Kidney (tissue), 14 donors: Measurements from ENCODE around the gene PBLD. TPM values are rescaled to one million over a fixed set of nuclear protein-coding genes. Genes with fewer than 3 reads are reported as not detected.

ENCODE experiments used
- DNase-seq, 5 donors: peaks; one replicate each; pipeline ENCODE4 v3.0.0-alpha.2; 2013 to 2020
- FAIRE-seq: peaks from 2 replicates; lab custom pipeline; 2012; peaks lifted over from hg19 to GRCh38; lab: Jason Lieb, UNC
- H3K27ac ChIP-seq, 2 donors: one replicate each; pipeline ENCODE4 v1.7.0; 2013; ENCODE audit warnings: low read depth in 2 of 2, low read length in 2 of 2, inconsistent platforms in 1 of 2
- H3K27me3 ChIP-seq: one replicate; pipeline ENCODE4 v1.7.1; 2013; ENCODE audit warnings: low read length, inconsistent platforms; ENCODE audit not compliant: control insufficient read depth, insufficient read depth
- H3K36me3 ChIP-seq, 3 donors: one replicate each; pipeline versions ENCODE4 v1.7.0 to v1.7.1; 2013; ENCODE audit warnings: low read length in 3 of 3, control low read depth in 1 of 3, inconsistent platforms in 1 of 3; ENCODE audit not compliant: insufficient read depth in 3 of 3, control insufficient read depth in 2 of 3
- H3K4me1 ChIP-seq, 3 donors: one replicate each; pipeline versions ENCODE4 v1.7.0 to v1.7.1; 2013; ENCODE audit warnings: low read length in 3 of 3, inconsistent platforms in 1 of 3, low read depth in 1 of 3; ENCODE audit not compliant: control insufficient read depth in 2 of 3, insufficient read depth in 2 of 3
- H3K4me3 ChIP-seq, 3 donors: one replicate each; pipeline versions ENCODE4 v1.7.0 to v1.8.1; 2013; ENCODE audit warnings: low read length in 3 of 3, control low read depth in 1 of 3, inconsistent platforms in 1 of 3
- H3K9ac ChIP-seq, 3 donors: one replicate each; pipeline versions ENCODE4 v1.7.0 to v1.7.1; 2013; ENCODE audit warnings: low read length in 3 of 3, control low read depth in 1 of 3, inconsistent platforms in 1 of 3
- H3K9me3 ChIP-seq, 3 donors: one replicate each; pipeline versions ENCODE4 v1.7.0 to v1.7.1; 2013; ENCODE audit warnings: low read length in 3 of 3, control low read depth in 1 of 3, inconsistent platforms in 1 of 3; ENCODE audit not compliant: control insufficient read depth in 2 of 3, insufficient read depth in 1 of 3
- CTCF ChIP-seq: IDR thresholded peaks from 3 replicates; pipeline ENCODE4 v1.5.1; 2012; ENCODE audit warnings: mild to moderate bottlenecking, moderate library complexity, borderline replicate concordance; ENCODE audit not compliant: insufficient read depth; ENCODE audit errors: extremely low read depth
- intact Hi-C: fragments of 100-400 bp; cut with DNase I; formaldehyde crosslinking; loops from one replicate; pipeline ENCODE4 v1.11.1; 2022
- polyA plus RNA-seq: library from polyadenylated mRNA; stranded (reverse); fragments of 350-450 nt; fragmentation: Illumina TruSeq; extraction: RNeasy Lipid Tissue Mini Kit (QIAGEN cat#74804); gene quantifications from one replicate; pipeline ENCODE4 v1.2.3, GENCODE V29; 2014; ENCODE audit warnings: low read depth, low replicate concordance; ENCODE audit not compliant: insufficient read depth
- total RNA-seq: library from RNA; stranded (reverse); fragmentation: NEBNext Ultra II Directional; extraction: Animal tissue kit (Norgen Biotek cat#: 25700); gene quantifications from one replicate; pipeline ENCODE4 v1.2.1, GENCODE V29; 2021
- donor health status: control.
- donor health status: control.
- donor health status: control.
- donor health status: control.
- donor health status: control.
- donor health status: DM: yes; HTN: yes; CAD: no.
- donor health status: Normal renal cell carcinoma (clear cell type).

PBLD gene
- total and polyA plus RNA-seq, 2 donors from 2014 or later = 33.5 to 104 TPM

DNA sequence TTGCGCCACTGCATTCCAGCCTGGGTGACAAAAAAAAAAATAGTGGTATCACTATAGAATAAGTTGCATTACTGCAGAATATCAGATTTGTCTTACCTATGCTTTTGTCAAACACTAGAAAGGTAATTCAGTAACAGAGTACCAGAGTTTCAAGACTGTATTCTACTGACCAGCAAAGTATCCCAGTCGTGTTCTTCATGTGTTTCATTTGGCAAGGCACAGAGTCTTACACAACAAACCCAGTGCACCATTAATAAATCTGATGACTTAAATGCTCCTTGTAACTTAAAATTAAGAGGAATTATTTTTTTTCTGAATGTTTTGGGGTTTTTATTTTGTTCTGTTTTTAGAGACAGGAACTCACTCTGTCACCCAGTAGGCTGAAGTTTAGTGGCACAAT, 34.4 kb upstream of the PBLD start:
- TF ChIP-seq CTCF = no peak
- no peak overlapping the region for H3K27ac ChIP-seq
- no peak overlapping the region for H3K4me3 ChIP-seq
- intact Hi-C loops = no loop called here
- no peaks in the 10 kb centered on the region for H3K27me3 ChIP-seq
- H3K36me3 ChIP-seq = peaks cover 4 to 8% (median 5%) of the 10 kb centered on the region in 3 donors
- H3K4me1 ChIP-seq = no peaks in the 10 kb centered on the region
- H3K9me3 ChIP-seq = peaks cover 0 to 5% (median under 1%) of the 10 kb centered on the region in 3 donors
- no peak for FAIRE-seq
- no peak for DNase-seq
- no peak overlapping the region for H3K9ac ChIP-seq

DNA sequence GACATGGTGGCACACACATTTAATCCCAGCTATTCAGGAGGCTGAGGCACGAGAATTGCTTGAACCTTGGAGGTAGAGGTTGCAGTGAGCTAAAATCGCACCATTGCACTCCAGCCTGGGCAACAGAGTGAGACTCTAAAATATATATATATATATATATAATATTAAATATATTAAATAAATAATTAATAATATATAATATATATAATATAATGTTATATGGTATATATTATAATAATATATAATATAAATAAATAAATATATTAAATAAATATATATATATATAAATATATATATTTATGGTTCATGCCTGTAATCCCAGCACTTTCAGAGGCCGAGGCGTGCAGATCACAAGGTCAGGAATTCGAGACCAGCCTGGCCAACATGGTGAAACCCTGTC, 33.9 kb upstream of the PBLD start:
- Histone ChIP-seq H3K4me3 (no peak overlapping the region), H3K4me1 (no peaks in the 10 kb centered on the region), H3K36me3 (peaks cover under 1 to 8% (median 4%) of the 10 kb centered on the region in 3 donors), H3K9ac (no peak overlapping the region), H3K27me3 (no peaks in the 10 kb centered on the region), H3K9me3 (peaks cover 0 to 1% (median 0%) of the 10 kb centered on the region in 3 donors), H3K27ac (no peak overlapping the region)
- FAIRE-seq = no peak
- intact Hi-C loops = no loop called here
- TF ChIP-seq CTCF = no peak
- no peak for DNase-seq

GRCh38 chr10:68365611-68366010, 32.9 kb upstream of the PBLD start:
- Histone ChIP-seq H3K27me3 (no peaks in the 10 kb centered on the region), H3K27ac (no peak overlapping the region), H3K9me3 (no peaks in the 10 kb centered on the region), H3K9ac (no peak overlapping the region), H3K4me3 (no peak overlapping the region), H3K4me1 (no peaks in the 10 kb centered on the region), H3K36me3 (peaks cover 0 to 8% (median 4%) of the 10 kb centered on the region in 3 donors)
- no peak for FAIRE-seq
- TF ChIP-seq CTCF = no peak
- DNase-seq = no peak
- intact Hi-C loops = no loop called here
